Left ventricle myocardium inferior (tissue), 1 donor: ENCODE measurements around the gene ESYT2. TPM values are rescaled to one million over a fixed set of nuclear protein-coding genes. Genes with fewer than 3 reads are reported as not detected.
"Not testable (repeated sequence)": the region's sequence is repeated elsewhere in the genome, so short reads cannot be mapped to it uniquely, and the experiment has no call there.

Experiments used
- DNase-seq: peaks from one replicate; pipeline ENCODE4 v3.0.0-alpha.2; 2020
- H3K27ac ChIP-seq: fragments of 200-600 bp; replicated peaks from 2 replicates; pipeline ENCODE4 v1.8.0; 2021
- H3K27me3 ChIP-seq: fragments of 200-600 bp; 2 replicates; pipeline ENCODE4 v1.8.0; 2021; ENCODE audit warnings: low read depth
- H3K36me3 ChIP-seq: fragments of 200-600 bp; 2 replicates; pipeline ENCODE4 v1.8.0; 2021
- H3K4me1 ChIP-seq: fragments of 200-600 bp; 2 replicates; pipeline ENCODE4 v1.8.0; 2021
- H3K4me3 ChIP-seq: fragments of 200-600 bp; 2 replicates; pipeline ENCODE4 v1.8.0; 2021; ENCODE audit warnings: mild to moderate bottlenecking, moderate library complexity
- H3K9me3 ChIP-seq: fragments of 200-600 bp; replicated peaks from 2 replicates; pipeline ENCODE4 v1.8.0; 2021
- intact Hi-C: fragments of 100-400 bp; cut with micrococcal nuclease; formaldehyde crosslinking; loops from one replicate; pipeline ENCODE4 v1.11.0; 2022
- total RNA-seq: library from RNA; stranded (reverse); fragmentation: NEBNext Ultra II Directional; extraction: Animal tissue kit (Norgen Biotek cat#: 25700); gene quantifications from one replicate; pipeline ENCODE4 v1.2.1, GENCODE V29; 2021
- TF ChIP-seq, protein P1 (sequence below): fragments of 200-600 bp; IDR thresholded peaks from 2 replicates; pipeline ENCODE4 v1.8.0; 2021; ENCODE audit warnings: antibody characterized with exemption, mild to moderate bottlenecking, borderline replicate concordance
- donor health status: DM: no; HTN: yes; CAD: no; lungs with severe emphysema.

The ESYT2 gene
- total RNA-seq, 1 donor from 2014 or later: 41.1 TPM

DNA sequence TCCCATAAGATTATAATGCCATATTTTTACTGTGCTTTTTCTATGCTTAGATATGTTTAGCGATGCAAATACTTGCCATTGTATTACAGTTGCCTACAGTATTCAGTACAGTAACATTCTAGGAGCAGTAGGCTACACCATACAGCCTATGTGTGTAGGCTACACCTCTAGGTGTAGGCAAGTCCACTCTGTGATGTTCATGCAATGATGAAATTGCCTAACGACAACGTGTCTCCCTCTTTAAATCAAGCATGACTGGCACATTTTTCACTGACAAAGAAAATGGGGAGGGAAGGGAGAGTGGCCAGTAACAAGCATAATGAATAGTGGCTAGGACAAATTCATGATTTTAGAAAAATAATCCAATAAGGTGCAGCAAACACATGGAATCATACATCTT is 126.4 kb downstream of the ESYT2 start:
- no peak overlapping the region for H3K27ac ChIP-seq
- H3K4me3 ChIP-seq: no peak overlapping the region
- H3K36me3 ChIP-seq: no peaks in the 10 kb centered on the region
- intact Hi-C loops: no loop called here
- peaks cover 23% of the 10 kb centered on the region for H3K4me1 ChIP-seq
- peaks cover 12% of the 10 kb centered on the region for H3K9me3 ChIP-seq
- no peaks in the 10 kb centered on the region for H3K27me3 ChIP-seq
- no peak for DNase-seq
- TF ChIP-seq, protein P1, sequence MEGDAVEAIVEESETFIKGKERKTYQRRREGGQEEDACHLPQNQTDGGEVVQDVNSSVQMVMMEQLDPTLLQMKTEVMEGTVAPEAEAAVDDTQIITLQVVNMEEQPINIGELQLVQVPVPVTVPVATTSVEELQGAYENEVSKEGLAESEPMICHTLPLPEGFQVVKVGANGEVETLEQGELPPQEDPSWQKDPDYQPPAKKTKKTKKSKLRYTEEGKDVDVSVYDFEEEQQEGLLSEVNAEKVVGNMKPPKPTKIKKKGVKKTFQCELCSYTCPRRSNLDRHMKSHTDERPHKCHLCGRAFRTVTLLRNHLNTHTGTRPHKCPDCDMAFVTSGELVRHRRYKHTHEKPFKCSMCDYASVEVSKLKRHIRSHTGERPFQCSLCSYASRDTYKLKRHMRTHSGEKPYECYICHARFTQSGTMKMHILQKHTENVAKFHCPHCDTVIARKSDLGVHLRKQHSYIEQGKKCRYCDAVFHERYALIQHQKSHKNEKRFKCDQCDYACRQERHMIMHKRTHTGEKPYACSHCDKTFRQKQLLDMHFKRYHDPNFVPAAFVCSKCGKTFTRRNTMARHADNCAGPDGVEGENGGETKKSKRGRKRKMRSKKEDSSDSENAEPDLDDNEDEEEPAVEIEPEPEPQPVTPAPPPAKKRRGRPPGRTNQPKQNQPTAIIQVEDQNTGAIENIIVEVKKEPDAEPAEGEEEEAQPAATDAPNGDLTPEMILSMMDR: no peak

DNA sequence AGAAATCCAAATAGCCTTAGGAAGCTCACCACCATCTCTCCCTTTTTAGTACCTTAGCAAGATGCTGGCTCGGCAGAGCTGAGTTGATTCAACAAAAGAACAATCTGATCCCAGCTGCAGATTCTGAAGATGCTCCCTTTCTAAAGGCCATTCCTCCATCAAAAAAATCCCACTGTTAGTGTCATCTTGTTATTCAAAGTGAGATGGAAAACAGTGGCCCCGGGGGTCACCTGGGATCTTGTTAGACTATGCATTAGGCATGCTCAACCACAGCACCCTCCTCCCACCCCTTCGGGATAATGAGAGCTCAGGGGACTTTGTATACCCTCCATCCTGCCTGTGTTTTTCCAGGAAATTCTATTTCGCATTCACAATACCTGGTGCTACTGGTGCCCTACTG is 127.1 kb downstream of the ESYT2 start:
- no peak overlapping the region for H3K27ac ChIP-seq
- no peaks in the 10 kb centered on the region for H3K27me3 ChIP-seq
- no peak overlapping the region for H3K4me3 ChIP-seq
- TF ChIP-seq, protein P1: no peak
- no peak for DNase-seq
- no peaks in the 10 kb centered on the region for H3K36me3 ChIP-seq
- peaks cover 4% of the 10 kb centered on the region for H3K9me3 ChIP-seq
- intact Hi-C loops: no loop called here
- peaks cover 23% of the 10 kb centered on the region for H3K4me1 ChIP-seq

DNA sequence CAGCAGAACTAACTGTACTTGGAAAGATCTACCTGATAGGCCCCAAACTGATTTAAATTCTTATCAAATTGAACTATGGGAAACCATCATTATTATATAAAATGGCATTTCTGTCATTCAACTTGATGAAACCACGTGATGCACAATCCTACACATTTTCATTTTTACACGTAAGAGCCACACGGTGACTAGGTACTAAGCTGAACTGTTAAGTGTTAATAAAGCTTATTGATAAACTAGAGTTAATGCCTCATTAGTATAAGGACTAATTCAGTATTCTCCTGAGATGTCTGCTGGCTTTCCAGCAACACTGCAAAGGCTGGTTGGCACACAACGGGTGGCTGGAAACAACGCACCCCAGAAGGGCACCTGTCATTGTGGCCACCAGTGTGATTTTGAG is 129.3 kb downstream of the ESYT2 start:
- no peak for DNase-seq
- intact Hi-C loops: no loop called here
- peaks cover 24% of the 10 kb centered on the region for H3K4me1 ChIP-seq

DNA sequence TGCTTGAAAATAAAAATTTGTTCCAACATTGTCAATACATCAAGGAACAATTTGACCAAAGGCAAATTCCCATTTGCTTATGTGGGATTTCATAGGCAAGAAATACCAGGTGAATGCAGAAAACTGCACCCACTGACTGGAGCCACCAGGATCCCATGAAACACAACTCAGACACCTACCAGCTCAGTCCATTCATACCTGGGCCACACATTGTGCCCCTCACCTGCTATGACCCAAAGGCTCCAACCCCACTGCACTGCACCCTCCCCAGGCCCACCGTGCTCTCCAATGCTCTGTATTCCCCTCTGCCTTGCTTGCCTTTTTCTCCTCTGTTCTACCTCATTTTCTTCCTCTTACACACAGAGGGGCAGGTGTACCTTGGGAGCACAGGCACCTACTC is 130.0 kb downstream of the ESYT2 start:
- Histone ChIP-seq H3K4me1 (peaks cover 20% of the 10 kb centered on the region), H3K36me3 (no peaks in the 10 kb centered on the region), H3K27ac (no peak overlapping the region), H3K27me3 (no peaks in the 10 kb centered on the region), H3K4me3 (no peak overlapping the region), H3K9me3 (no peaks in the 10 kb centered on the region)
- TF ChIP-seq, protein P1: no peak
- intact Hi-C loops: loop anchor here (5.0 kb wide), 1 partner anchor 278 kb away; no protein-coding TSS in a partner anchor
- no peak for DNase-seq

More for the DNA sequence above, 129.3 kb downstream of the ESYT2 start:
- no peak overlapping the region for H3K4me3 ChIP-seq
- TF ChIP-seq, protein P1: no peak
- H3K9me3 ChIP-seq: no peaks in the 10 kb centered on the region
- no peak overlapping the region for H3K27ac ChIP-seq
- no peaks in the 10 kb centered on the region for H3K27me3 ChIP-seq
- no peaks in the 10 kb centered on the region for H3K36me3 ChIP-seq

DNA sequence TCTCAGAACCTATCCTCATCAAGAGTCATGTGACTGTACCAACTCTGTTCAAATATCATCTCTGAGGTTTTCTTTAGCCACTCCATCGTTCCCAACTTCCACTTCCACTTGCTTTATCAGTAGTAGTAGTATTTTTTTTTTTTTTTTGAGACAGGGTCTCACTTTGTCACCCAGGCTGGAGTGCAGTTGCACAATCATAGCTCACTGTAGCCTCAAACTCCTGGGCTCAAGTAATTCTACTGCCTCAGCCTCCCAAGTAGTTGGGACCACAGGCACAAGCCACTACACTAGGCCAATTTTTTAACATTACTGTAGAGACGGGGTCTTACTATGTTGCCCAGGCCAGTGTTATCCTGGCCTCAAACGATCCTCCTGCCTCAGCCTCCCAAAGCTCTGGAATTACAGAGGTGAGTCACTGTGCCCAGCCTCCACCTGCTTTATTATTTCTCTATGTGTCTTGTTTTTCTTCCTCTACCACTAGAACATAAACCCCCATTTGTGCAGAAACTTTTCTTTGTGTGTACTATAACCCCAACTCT is 130.6 kb downstream of the ESYT2 start:
- H3K27ac ChIP-seq: no peak overlapping the region
- no peak overlapping the region for H3K4me3 ChIP-seq
- H3K9me3 ChIP-seq: no peaks in the 10 kb centered on the region
- no peak for DNase-seq
- H3K36me3 ChIP-seq: no peaks in the 10 kb centered on the region
- H3K27me3 ChIP-seq: no peaks in the 10 kb centered on the region
- peaks cover 14% of the 10 kb centered on the region for H3K4me1 ChIP-seq
- intact Hi-C loops: loop anchor here (5.0 kb wide), 1 partner anchor 279 kb away; no protein-coding TSS in a partner anchor
- TF ChIP-seq, protein P1: no peak

DNA sequence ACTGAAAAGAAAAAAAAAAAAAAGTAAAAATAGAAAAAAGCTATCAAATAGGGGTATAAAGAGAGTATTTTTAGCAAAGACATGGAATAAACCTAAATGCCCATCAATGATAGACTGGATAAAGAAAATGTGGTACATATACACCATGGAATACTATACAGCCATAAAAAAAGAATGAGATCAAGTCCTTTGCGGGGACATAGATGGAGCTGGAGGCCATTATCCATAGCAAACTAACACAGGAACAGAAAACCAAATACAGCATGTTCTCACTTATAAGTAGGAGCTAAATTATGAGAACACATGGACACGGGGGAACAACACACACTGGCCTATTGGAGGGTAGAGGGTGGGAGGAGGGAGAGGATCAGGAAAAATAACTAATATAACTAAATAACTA is 131.7 kb downstream of the ESYT2 start:
- not testable (repeated sequence) for H3K4me3 ChIP-seq, H3K36me3 ChIP-seq, H3K27me3 ChIP-seq, H3K27ac ChIP-seq, DNase-seq, H3K9me3 ChIP-seq
- H3K4me1 ChIP-seq: peaks cover 12% of the 10 kb centered on the region
- intact Hi-C loops: loop anchor here (5.0 kb wide), 1 partner anchor 280 kb away; no protein-coding TSS in a partner anchor
